Coronary artery (tissue), 2 donors: ENCODE measurements around the gene MYL6B.
A peak's percentile ranks its signal among the peaks of the same experiment; 100 is the strongest.

ENCODE experiments used
- DNase-seq: peaks from one replicate; pipeline ENCODE4 v3.0.0-alpha.2; 2017; ENCODE audit warnings: low spot score
- H3K27ac ChIP-seq, 2 donors: fragments of 200-600 bp; sonication (generic); one replicate each; pipeline ENCODE4 v1.5.1; 2016 to 2019
- H3K4me3 ChIP-seq: fragments of 200-600 bp; sonication (generic); 2 replicates; pipeline ENCODE4 v1.5.1; 2016; ENCODE audit warnings: mild to moderate bottlenecking, moderate library complexity
- TF ChIP-seq, protein P1 (sequence below): fragments of 200-600 bp; sonication (generic); IDR thresholded peaks from one replicate; pipeline ENCODE4 v1.5.1; 2019; ENCODE audit warnings: antibody characterized with exemption

MYL6B gene

GRCh38 chr12:56162468-56163290 is 10.3 kb downstream of the MYL6B start:
- DNase-seq: no peak
- Histone ChIP-seq H3K27ac (peak overlapping the region; percentile 8 to 61), H3K4me3 (peak overlapping the region; percentile 10)
- TF ChIP-seq, protein P1, sequence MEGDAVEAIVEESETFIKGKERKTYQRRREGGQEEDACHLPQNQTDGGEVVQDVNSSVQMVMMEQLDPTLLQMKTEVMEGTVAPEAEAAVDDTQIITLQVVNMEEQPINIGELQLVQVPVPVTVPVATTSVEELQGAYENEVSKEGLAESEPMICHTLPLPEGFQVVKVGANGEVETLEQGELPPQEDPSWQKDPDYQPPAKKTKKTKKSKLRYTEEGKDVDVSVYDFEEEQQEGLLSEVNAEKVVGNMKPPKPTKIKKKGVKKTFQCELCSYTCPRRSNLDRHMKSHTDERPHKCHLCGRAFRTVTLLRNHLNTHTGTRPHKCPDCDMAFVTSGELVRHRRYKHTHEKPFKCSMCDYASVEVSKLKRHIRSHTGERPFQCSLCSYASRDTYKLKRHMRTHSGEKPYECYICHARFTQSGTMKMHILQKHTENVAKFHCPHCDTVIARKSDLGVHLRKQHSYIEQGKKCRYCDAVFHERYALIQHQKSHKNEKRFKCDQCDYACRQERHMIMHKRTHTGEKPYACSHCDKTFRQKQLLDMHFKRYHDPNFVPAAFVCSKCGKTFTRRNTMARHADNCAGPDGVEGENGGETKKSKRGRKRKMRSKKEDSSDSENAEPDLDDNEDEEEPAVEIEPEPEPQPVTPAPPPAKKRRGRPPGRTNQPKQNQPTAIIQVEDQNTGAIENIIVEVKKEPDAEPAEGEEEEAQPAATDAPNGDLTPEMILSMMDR: no peak

- Histone ChIP-seq H3K4me3 (no peak overlapping the region), H3K27ac (peak overlapping the region in 1 of 2 donors; percentile 46)
- no peak for DNase-seq
- TF ChIP-seq, protein P1: no peak
These were observed 11.4 kb downstream of the MYL6B start for GRCh38 chr12:56163533-56164344.

DNA sequence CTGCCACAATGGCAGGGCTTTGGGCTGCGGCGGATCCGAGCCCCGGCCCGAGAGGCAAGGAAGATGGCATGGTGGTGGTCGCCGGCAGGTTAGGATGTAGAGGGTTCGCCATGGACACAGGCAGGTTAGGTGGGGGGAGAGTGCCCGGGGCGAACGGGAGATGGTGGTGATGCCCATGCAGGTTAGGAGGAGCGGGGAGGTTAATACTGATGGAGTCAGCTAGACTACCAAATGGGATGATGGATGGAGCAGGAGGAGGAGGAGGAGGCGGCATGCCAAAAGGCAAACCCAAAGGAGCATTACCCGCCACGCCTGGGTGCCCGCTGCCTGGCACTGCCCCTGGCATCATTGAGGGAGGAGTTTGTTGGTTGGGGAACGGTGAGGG is 11.9 kb downstream of the MYL6B start:
- Histone ChIP-seq H3K27ac (peak overlapping the region in 1 of 2 donors; percentile 46), H3K4me3 (no peak overlapping the region)
- no peak for DNase-seq
- TF ChIP-seq, protein P1: no peak

DNA sequence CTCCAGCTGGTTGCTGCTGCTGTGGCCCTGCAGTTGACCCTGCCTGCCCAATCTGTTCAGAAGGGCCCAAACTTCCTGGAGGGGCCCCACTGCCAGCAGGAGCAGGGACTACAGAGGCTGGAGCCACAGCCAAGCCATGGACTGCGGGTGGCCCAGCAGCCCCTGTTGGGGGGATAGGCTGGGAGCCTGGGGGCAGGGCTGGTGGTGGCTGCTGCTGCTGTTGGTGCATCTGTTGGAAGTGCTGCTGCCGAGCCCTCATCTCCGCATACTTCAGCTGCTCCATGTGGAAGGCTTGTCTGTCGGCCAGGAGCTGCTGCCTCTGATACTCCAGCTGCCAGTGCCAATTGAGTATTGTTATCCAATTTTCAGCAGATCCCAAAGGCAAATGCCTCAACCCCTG is 13.0 kb downstream of the MYL6B start:
- H3K27ac ChIP-seq: peak overlapping the region in 1 of 2 donors; percentile 29
- H3K4me3 ChIP-seq: no peak overlapping the region
- TF ChIP-seq, protein P1: no peak
- DNase-seq: no peak

- H3K27ac ChIP-seq: no peak overlapping the region
- TF ChIP-seq, protein P1: no peak
- DNase-seq: no peak
- H3K4me3 ChIP-seq: no peak overlapping the region
These were observed 16.9 kb downstream of the MYL6B start for GRCh38 chr12:56169229-56169759.

GRCh38 chr12:56172839-56173238 is 20.5 kb downstream of the MYL6B start:
- Histone ChIP-seq H3K4me3 (no peak overlapping the region), H3K27ac (no peak overlapping the region)
- TF ChIP-seq, protein P1: no peak
- no peak for DNase-seq
